ENCODE measurements around the gene OPN5.
A peak's percentile ranks its signal among the peaks of the same experiment; 100 is the strongest.

OPN5 gene

DNA sequence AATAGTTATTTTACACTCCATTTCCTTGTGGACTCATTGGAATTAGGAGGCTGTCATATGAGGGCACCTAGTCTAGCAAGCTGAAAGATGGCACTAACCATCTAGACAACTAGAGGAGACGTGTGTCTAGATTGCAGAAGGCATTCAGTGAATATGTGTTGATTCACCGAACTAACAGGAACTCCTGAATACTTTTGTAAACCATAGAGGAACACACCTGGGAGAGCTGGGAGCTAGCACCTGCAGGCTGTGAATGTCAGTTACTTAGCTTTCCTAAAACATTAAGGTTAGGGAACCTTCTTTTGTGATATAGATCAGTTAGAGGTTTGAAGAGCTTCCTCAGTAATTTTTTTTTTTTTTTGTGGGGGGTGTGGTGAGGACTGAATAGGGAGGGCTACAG is 7.7 kb downstream of the OPN5 start:
- Mint-ChIP-seq H3K4me3 (no peak overlapping the region), H3K27me3 (ENCODE audit: low read depth) (peaks cover 5% of the 10 kb centered on the region), H3K36me3 (ENCODE audit: low read depth) (no peaks in the 10 kb centered on the region), H3K4me1 (peaks cover 3% of the 10 kb centered on the region), H3K27ac (no peak overlapping the region), H3K9me3 (no peaks in the 10 kb centered on the region)
- TF ChIP-seq, protein P1, sequence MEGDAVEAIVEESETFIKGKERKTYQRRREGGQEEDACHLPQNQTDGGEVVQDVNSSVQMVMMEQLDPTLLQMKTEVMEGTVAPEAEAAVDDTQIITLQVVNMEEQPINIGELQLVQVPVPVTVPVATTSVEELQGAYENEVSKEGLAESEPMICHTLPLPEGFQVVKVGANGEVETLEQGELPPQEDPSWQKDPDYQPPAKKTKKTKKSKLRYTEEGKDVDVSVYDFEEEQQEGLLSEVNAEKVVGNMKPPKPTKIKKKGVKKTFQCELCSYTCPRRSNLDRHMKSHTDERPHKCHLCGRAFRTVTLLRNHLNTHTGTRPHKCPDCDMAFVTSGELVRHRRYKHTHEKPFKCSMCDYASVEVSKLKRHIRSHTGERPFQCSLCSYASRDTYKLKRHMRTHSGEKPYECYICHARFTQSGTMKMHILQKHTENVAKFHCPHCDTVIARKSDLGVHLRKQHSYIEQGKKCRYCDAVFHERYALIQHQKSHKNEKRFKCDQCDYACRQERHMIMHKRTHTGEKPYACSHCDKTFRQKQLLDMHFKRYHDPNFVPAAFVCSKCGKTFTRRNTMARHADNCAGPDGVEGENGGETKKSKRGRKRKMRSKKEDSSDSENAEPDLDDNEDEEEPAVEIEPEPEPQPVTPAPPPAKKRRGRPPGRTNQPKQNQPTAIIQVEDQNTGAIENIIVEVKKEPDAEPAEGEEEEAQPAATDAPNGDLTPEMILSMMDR (IDR thresholded peaks at IDR 0.05; ENCODE audit: unreplicated experiment in 3 of 3), result no peak

DNA sequence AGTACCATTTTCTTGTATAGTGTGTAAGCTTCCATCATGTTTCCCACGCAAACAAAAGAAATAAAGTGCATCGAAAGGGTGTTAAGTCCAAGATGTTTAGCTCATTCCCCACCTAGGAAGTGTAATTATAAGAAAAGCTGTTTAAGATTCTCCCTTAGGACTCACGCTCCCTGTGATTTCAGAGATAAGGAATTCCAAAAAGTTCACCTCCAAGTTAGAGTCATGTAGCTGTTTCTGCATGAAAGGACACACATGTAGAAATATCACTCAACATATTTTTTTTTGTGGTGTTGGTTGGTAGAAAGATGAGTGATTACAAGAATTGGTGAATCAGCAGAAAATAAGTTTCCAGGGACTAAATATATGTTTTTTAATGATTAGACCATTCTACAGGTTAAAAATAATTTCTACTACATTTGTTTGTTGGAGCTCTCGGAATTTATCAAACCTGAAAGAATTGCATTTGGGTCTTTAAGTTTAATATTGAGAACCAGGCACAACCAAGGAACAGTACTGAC is 10.4 kb downstream of the OPN5 start:
- Mint-ChIP-seq H3K36me3 (ENCODE audit: low read depth) (no peaks in the 10 kb centered on the region), H3K9me3 (no peaks in the 10 kb centered on the region), H3K27me3 (ENCODE audit: low read depth) (peaks cover 5% of the 10 kb centered on the region), H3K27ac (no peak overlapping the region), H3K4me3 (no peak overlapping the region), H3K4me1 (peaks cover 3% of the 10 kb centered on the region)
- TF ChIP-seq, protein P1 (IDR thresholded peaks at IDR 0.05; ENCODE audit: unreplicated experiment in 3 of 3), result no peak

DNA sequence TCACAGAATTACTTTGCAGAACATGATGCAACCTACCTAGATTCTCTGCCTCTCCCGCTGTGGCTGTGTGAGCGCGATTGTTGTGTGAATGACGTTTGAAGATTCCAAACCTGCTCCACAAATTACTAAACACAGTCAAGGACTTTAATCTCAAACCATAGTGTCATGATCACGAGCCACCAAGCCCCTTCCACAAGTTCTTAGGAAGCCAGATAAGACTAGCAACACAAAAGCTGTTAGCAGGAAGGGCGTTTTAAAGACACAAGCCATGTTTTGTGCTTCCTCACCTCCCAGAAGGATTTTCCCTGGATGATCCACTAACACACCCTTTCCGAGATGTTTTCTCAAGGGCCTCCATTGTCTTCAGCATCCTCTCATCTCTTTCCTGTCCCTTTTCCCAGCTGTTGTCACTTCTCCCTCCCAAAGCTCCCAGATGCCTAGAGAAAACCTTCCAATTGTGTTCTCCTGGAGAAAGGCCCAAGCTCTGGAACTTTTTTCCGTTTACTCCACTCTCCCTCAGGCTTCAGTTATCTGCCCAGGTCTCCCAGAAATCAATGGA is 12.8 kb downstream of the OPN5 start:
- H3K27me3 Mint-ChIP-seq (ENCODE audit: low read depth), result no peaks in the 10 kb centered on the region
- H3K9me3 Mint-ChIP-seq, result no peaks in the 10 kb centered on the region
- H3K27ac Mint-ChIP-seq, result no peak overlapping the region
- H3K36me3 Mint-ChIP-seq (ENCODE audit: low read depth), result no peaks in the 10 kb centered on the region
- TF ChIP-seq, protein P1 (IDR thresholded peaks at IDR 0.05; ENCODE audit: unreplicated experiment in 3 of 3), result no peak
- no peaks in the 10 kb centered on the region for H3K4me1 Mint-ChIP-seq
- no peak overlapping the region for H3K4me3 Mint-ChIP-seq

DNA sequence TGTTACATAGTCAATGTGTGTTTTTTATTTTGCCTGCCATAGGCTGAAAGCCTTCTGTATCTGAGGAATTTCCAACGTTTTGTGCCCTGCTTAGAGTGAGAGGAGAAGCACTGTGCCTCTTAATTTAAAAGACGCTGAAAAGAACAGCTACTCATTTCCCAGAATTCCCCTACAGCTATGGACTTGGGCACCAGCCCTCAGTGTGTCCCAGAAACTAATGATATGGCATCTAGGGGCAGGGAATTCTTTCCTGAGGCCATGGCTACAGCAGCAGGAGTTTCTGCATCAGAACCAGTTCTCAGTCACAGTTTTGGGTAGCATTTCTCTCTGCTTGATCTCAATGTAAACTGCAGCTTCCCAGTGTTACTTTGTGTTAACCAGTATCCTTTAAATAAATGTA is 20.2 kb downstream of the OPN5 start:
- no peak overlapping the region for H3K27ac Mint-ChIP-seq

DNA sequence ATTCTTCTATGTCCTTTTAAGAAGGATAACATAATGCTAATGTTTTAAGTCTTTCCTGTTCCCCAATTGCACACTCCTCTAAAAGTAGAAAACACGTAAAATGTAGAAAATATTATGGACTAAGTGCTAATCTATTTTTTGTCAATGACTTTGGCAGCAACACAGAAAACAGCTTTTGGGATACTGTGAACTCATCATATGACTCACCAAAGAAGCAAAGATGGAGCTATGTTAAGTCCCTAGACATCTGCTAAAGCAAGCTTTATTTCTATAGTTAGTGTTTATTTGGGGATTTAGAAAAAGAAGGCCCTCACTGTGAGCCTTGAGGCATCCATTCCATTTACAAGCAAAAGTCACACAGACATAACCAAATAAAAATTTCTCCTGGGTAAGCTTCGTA is 23.0 kb downstream of the OPN5 start:
- Mint-ChIP-seq H3K9me3 (no peaks in the 10 kb centered on the region), H3K36me3 (ENCODE audit: low read depth) (no peaks in the 10 kb centered on the region), H3K27ac (no peak overlapping the region), H3K4me3 (no peak overlapping the region), H3K27me3 (ENCODE audit: low read depth) (peaks cover 10% of the 10 kb centered on the region), H3K4me1 (peaks cover 2% of the 10 kb centered on the region)
- TF ChIP-seq, protein P1 (IDR thresholded peaks at IDR 0.05; ENCODE audit: unreplicated experiment in 3 of 3), result no peak

More for the DNA sequence above, 20.2 kb downstream of the OPN5 start:
- Mint-ChIP-seq H3K4me3 (no peak overlapping the region), H3K4me1 (no peaks in the 10 kb centered on the region), H3K36me3 (ENCODE audit: low read depth) (no peaks in the 10 kb centered on the region), H3K27me3 (ENCODE audit: low read depth) (peaks cover 6% of the 10 kb centered on the region), H3K9me3 (no peaks in the 10 kb centered on the region)
- TF ChIP-seq, protein P1 (IDR thresholded peaks at IDR 0.05; ENCODE audit: unreplicated experiment in 3 of 3), result no peak

DNA sequence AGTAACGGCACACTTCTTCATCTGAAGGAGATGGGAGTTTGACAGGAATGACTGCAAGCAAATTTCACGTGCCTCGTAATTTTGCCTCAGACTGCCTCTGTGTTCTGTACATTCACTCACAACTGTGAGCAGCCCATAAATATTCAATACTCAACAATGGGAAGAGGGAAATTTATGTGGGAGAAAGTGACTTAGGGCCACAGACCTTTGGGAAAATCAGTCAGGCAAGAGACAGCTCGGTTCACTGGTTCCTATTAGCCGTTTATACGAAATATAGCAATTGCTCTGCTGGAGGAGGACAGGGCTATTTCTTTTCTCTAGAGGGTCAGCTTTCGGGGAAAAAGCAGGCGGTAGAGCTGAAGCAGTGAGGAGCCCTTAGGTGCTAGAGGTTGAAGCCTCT is 28.0 kb downstream of the OPN5 start:
- no peak overlapping the region for H3K4me3 Mint-ChIP-seq
- peaks cover 7% of the 10 kb centered on the region for H3K4me1 Mint-ChIP-seq
- no peaks in the 10 kb centered on the region for H3K36me3 Mint-ChIP-seq (ENCODE audit: low read depth)
- H3K27ac Mint-ChIP-seq, result peak overlapping the region in 1 of 3 experiments; percentile 72
- no peaks in the 10 kb centered on the region for H3K9me3 Mint-ChIP-seq
- H3K27me3 Mint-ChIP-seq (ENCODE audit: low read depth), result peaks cover 8% of the 10 kb centered on the region
- TF ChIP-seq, protein P1 (IDR thresholded peaks at IDR 0.05; ENCODE audit: unreplicated experiment in 3 of 3), result no peak
